Breast epithelium (tissue), 3 donors: ENCODE results near the gene ALKBH4.
"Not testable (repeated sequence)": the region's sequence is repeated elsewhere in the genome, so short reads cannot be mapped to it uniquely, and the experiment has no call there.

ENCODE experiments used
- POLR2A ChIP-seq: fragments of 450-650 bp; IDR thresholded peaks from one replicate; pipeline ENCODE4 v1.6.1; 2016; ENCODE audit warnings: antibody characterized with exemption, mild to moderate bottlenecking, moderate library complexity
- POLR2AphosphoS5 ChIP-seq, 3 donors: sonication (generic); formaldehyde crosslinking; IDR thresholded peaks; one replicate each; pipeline ENCODE4 v1.6.1; 2017; ENCODE audit warnings: antibody characterized with exemption in 3 of 3
- TF ChIP-seq, protein P1 (sequence below), 3 donors: fragments of 450-650 bp; IDR thresholded peaks; one replicate each; pipeline ENCODE4 v1.5.1; 2016 to 2017; ENCODE audit warnings: antibody characterized with exemption in 3 of 3, mild to moderate bottlenecking in 3 of 3, moderate library complexity in 3 of 3

DNA sequence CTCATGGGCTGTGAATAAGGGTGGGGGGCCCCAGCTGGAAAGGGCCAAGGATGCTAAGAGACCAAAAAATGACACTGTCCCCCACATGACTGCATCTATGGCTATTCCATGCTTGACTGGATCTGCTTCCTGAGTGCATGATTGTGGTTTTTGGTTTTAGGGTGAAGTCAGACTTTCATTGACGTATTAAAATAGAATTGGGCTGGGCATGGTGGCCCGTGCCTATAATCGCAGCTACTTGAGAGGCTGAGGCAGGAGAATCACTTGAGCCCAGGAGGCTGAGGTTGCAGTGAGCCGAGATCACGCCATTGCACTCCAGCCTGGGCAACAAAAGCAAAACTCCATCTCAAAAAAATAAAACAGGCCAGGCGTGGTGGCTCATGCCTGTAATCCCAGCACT is 56.1 kb downstream of the ALKBH4 start:
- TF ChIP-seq, protein P1, sequence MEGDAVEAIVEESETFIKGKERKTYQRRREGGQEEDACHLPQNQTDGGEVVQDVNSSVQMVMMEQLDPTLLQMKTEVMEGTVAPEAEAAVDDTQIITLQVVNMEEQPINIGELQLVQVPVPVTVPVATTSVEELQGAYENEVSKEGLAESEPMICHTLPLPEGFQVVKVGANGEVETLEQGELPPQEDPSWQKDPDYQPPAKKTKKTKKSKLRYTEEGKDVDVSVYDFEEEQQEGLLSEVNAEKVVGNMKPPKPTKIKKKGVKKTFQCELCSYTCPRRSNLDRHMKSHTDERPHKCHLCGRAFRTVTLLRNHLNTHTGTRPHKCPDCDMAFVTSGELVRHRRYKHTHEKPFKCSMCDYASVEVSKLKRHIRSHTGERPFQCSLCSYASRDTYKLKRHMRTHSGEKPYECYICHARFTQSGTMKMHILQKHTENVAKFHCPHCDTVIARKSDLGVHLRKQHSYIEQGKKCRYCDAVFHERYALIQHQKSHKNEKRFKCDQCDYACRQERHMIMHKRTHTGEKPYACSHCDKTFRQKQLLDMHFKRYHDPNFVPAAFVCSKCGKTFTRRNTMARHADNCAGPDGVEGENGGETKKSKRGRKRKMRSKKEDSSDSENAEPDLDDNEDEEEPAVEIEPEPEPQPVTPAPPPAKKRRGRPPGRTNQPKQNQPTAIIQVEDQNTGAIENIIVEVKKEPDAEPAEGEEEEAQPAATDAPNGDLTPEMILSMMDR (IDR thresholded peaks at IDR 0.05): not testable (repeated sequence)
- TF ChIP-seq POLR2AphosphoS5 (IDR thresholded peaks at IDR 0.05); POLR2A: not testable (repeated sequence)
